Ovary (tissue), 9 donors: Measurements from ENCODE around the gene LPCAT2. TPM values are rescaled to one million over a fixed set of nuclear protein-coding genes. Genes with fewer than 3 reads are reported as not detected.
A peak's percentile ranks its signal among the peaks of the same experiment; 100 is the strongest.

Experiments used
- DNase-seq, 5 donors: peaks; one replicate each; pipeline ENCODE4 v3.0.0-alpha.2; 2019 to 2020
- H3K27ac ChIP-seq, 2 donors: fragments of 200-600 bp; one replicate each; pipeline versions ENCODE4 v1.5.1 to v1.8.0; 2019 to 2022
- H3K27me3 ChIP-seq: fragments of 200-600 bp; one replicate; pipeline ENCODE4 v1.8.0; 2022
- H3K36me3 ChIP-seq: fragments of 200-600 bp; sonication (generic); one replicate; pipeline ENCODE4 v1.5.1; 2019
- H3K4me1 ChIP-seq: one replicate; pipeline ENCODE4 v1.8.1; 2013; ENCODE audit warnings: mild to moderate bottlenecking, moderate library complexity; ENCODE audit not compliant: insufficient read depth
- H3K4me3 ChIP-seq: fragments of 200-600 bp; sonication (generic); one replicate; pipeline ENCODE4 v1.5.1; 2017
- H3K9me3 ChIP-seq, 2 donors: fragments of 200-600 bp in 1 of 2; sonication (generic) in 1 of 2; one replicate each; pipeline versions ENCODE4 v1.5.1 to v1.8.1; 2013 to 2019; ENCODE audit warnings: mild to moderate bottlenecking in 1 of 2, moderate library complexity in 1 of 2
- CTCF ChIP-seq, 3 donors: fragments of 450-650 bp in 2 of 3; fragments of 200-600 bp in 1 of 3; IDR thresholded peaks; one replicate each; pipeline versions ENCODE4 v1.5.1 to v1.8.0; 2016 to 2022; ENCODE audit warnings: antibody characterized with exemption in 3 of 3, mild to moderate bottlenecking in 1 of 3
- EP300 ChIP-seq: sonication (generic); formaldehyde crosslinking; IDR thresholded peaks from one replicate; pipeline ENCODE4 v1.6.1; 2017; ENCODE audit warnings: antibody characterized with exemption
- POLR2A ChIP-seq: fragments of 450-650 bp; IDR thresholded peaks from one replicate; pipeline ENCODE4 v1.6.1; 2017; ENCODE audit warnings: antibody characterized with exemption, mild to moderate bottlenecking, moderate library complexity
- WGBS, 3 donors: extraction: QIAGEN DNeasy Blood & Tissue Kit in 1 of 3; methylation state at CpG; one replicate each; pipeline versions ENCODE4 v1.1.5 to v1.1.7; 2013 to 2017; 5-methylcytosine and 5-hydroxymethylcytosine counted together
- intact Hi-C, 4 donors: fragments of 100-400 bp; cut with DNase I; formaldehyde crosslinking; loops; one replicate each; pipeline versions ENCODE4 v1.11.0 to v1.15.1; 2022 to 2023
- polyA plus RNA-seq, 2 donors: library from polyadenylated mRNA; stranded (reverse); fragments of 200-250 nt in 1 of 2; fragments of 350-450 nt in 1 of 2; fragmentation: Illumina TruSeq in 1 of 2; extraction: RNeasy Lipid Tissue Mini Kit (QIAGEN cat#74804) in 1 of 2; gene quantifications; one replicate each; pipeline ENCODE4 v1.2.3, GENCODE V29; 2013 to 2014
- total RNA-seq, 7 donors: library from RNA; depleted of rRNA in 2 of 7; stranded (reverse); fragments of >200 nt in 2 of 7; fragmentation: NEBNext Ultra II Directional in 3 of 7; extraction: Animal tissue kit (Norgen Biotek cat#: 25700) in 3 of 7; gene quantifications; one replicate each; pipeline versions ENCODE4 v1.1.0 to v1.2.4, GENCODE V29; 2016 to 2023
- donor health status: DM: no; HTN: no; CAD: no; lungs with moderate emphysema.
- donor health status: DM: no; HTN: no; CAD: no.
- donor health status: Bipolar disorder and iron deficiency.
- donor health status: DM: yes; HTN: yes; CAD: no.
- donor health status: DM: no; HTN: no; CAD: no.
- donor health status: DM: yes; HTN: yes; CAD: no.

The LPCAT2 gene
- total and polyA plus RNA-seq, 9 donors: 12.2 to 39.7 (median 22.3) TPM

GRCh38 chr16:55478827-55479429, 29.9 kb upstream of the LPCAT2 start, which contains the start of gene MMP2:
TSS of gene MMP2 (plus strand) at chr16:55479198. CDS start at chr16:55479480, 282 bp downstream.
- Histone ChIP-seq H3K27me3 (no peaks in the 10 kb centered on the region), H3K27ac (peak within 1 kb of the TSS; percentile 83 to 87), H3K4me1 (peaks cover 4% of the 10 kb centered on the region), H3K9me3 (no peaks in the 10 kb centered on the region), H3K4me3 (peak within 1 kb of the TSS; percentile 65), H3K36me3 (no peaks in the 10 kb centered on the region)
- TF ChIP-seq CTCF (IDR thresholded peaks at IDR 0.05) (no peak), POLR2A (no peak), EP300 (no peak)
- peak; percentile 82 to 89 (median 85) for DNase-seq
- WGBS, 3 donors: 0 to 1% (median 1%) methylated on average over 42 to 46 of the region's 46 CpGs
- intact Hi-C loops: no loop called here

GRCh38 chr16:55479430-55480140, 29.3 kb upstream of the LPCAT2 start:
- peaks cover 4% of the 10 kb centered on the region for H3K4me1 ChIP-seq
- WGBS, 3 donors: 0 to 1% (median 0%) methylated on average over 37 to 41 of the region's 41 CpGs
- intact Hi-C loops: no loop called here
- H3K4me3 ChIP-seq: peak overlapping the region; percentile 65
- H3K9me3 ChIP-seq: no peaks in the 10 kb centered on the region
- H3K27me3 ChIP-seq: no peaks in the 10 kb centered on the region
- H3K36me3 ChIP-seq: no peaks in the 10 kb centered on the region
- DNase-seq: peak in 3 of 5 donors; percentile 32 to 58 (median 38)
- peak overlapping the region; percentile 83 to 87 for H3K27ac ChIP-seq
- TF ChIP-seq POLR2A (no peak), CTCF (IDR thresholded peaks at IDR 0.05) (no peak), EP300 (no peak)

- Histone ChIP-seq H3K4me1 (peaks cover 4% of the 10 kb centered on the region), H3K27ac (peak overlapping the region; percentile 83 to 87), H3K9me3 (no peaks in the 10 kb centered on the region), H3K4me3 (peak overlapping the region; percentile 65), H3K27me3 (no peaks in the 10 kb centered on the region), H3K36me3 (no peaks in the 10 kb centered on the region)
- DNase-seq: peak; percentile 96 to 97 (median 97)
- intact Hi-C loops: no loop called here
- 1 to 3% (median 1%) methylated on average over 25 of the region's 25 CpGs for WGBS, 3 donors
- no peak for TF ChIP-seq EP300
- TF ChIP-seq POLR2A: peak; percentile 51
Measured at GRCh38 chr16:55480228-55480655, 28.6 kb upstream of the LPCAT2 start.

- Histone ChIP-seq H3K4me3 (peak overlapping the region; percentile 65), H3K9me3 (no peaks in the 10 kb centered on the region), H3K36me3 (no peaks in the 10 kb centered on the region), H3K27me3 (no peaks in the 10 kb centered on the region), H3K27ac (peak overlapping the region; percentile 83 to 87), H3K4me1 (peaks cover 2% of the 10 kb centered on the region)
- no peak for DNase-seq
- intact Hi-C loops: no loop called here
- TF ChIP-seq CTCF (IDR thresholded peaks at IDR 0.05) (no peak), POLR2A (no peak), EP300 (no peak)
- WGBS, 3 donors: 65 to 82% (median 76%) methylated on average over 4 of the region's 4 CpGs
Measured at GRCh38 chr16:55481023-55481422, 27.8 kb upstream of the LPCAT2 start.

- TF ChIP-seq EP300: no peak
- H3K27me3 ChIP-seq: no peaks in the 10 kb centered on the region
- no peaks in the 10 kb centered on the region for H3K36me3 ChIP-seq
- DNase-seq: no peak
- H3K4me3 ChIP-seq: no peak overlapping the region
- H3K9me3 ChIP-seq: no peaks in the 10 kb centered on the region
- intact Hi-C loops: no loop called here
- 71 to 77% (median 74%) methylated on average over 2 of the region's 2 CpGs for WGBS, 3 donors
- H3K27ac ChIP-seq: no peak overlapping the region
- H3K4me1 ChIP-seq: peaks cover 2% of the 10 kb centered on the region
Measured at GRCh38 chr16:55482056-55482455, 26.8 kb upstream of the LPCAT2 start.
